Naive thymus-derived CD4-positive, alpha-beta T cell (primary cell): ENCODE results near the gene STK4. TPM values are rescaled to one million over a fixed set of nuclear protein-coding genes. Genes with fewer than 3 reads are reported as not detected.

Experiments used
- ATAC-seq: fragments of 150-1000 bp; cut with Tn5 transposase; 2 replicates; pipeline ENCODE4 v1.10.0; 2021; ENCODE audit warnings: mild to moderate bottlenecking, moderate library complexity
- CTCF ChIA-PET: fragments of 350-600 bp; sonication (Branson Sonifier 250); formaldehyde crosslinking; loops from one replicate; lab custom pipeline; 2021; ENCODE audit warnings: antibody characterized with exemption; lab: Charles Lee
- POLR2A ChIA-PET: fragments of 350-600 bp; sonication (Branson Sonifier 250); formaldehyde crosslinking; loops from one replicate; lab custom pipeline; 2021; ENCODE audit warnings: antibody characterized with exemption, inconsistent platforms; lab: Charles Lee
- DNase-seq, 9 donors: peaks; one replicate each; pipeline versions ENCODE4 v3.0.0 to v3.0.0-alpha.2; 2020 to 2022; ENCODE audit warnings: mixed read lengths in 1 of 9
- H3K27ac ChIP-seq: one replicate; pipeline ENCODE4 v1.7.0; 2013; ENCODE audit warnings: mild to moderate bottlenecking, low read depth, low read length, moderate library complexity
- H3K27me3 ChIP-seq, 2 donors: one replicate each; pipeline ENCODE4 v1.7.0; 2013; ENCODE audit warnings: low read length in 2 of 2, mild to moderate bottlenecking in 2 of 2, moderate library complexity in 2 of 2; ENCODE audit not compliant: control insufficient read depth in 2 of 2, insufficient read depth in 2 of 2
- H3K36me3 ChIP-seq, 3 experiments: 1 replicate in 2 of 3; 2 replicates in 1 of 3; pipeline ENCODE4 v1.7.0; 2013; ENCODE audit warnings: low read length in 3 of 3, mild to moderate bottlenecking in 3 of 3, moderate library complexity in 1 of 3; ENCODE audit not compliant: insufficient read depth in 3 of 3, control insufficient read depth in 2 of 3
- H3K4me1 ChIP-seq, 2 donors: one replicate each; pipeline ENCODE4 v1.7.0; 2013; ENCODE audit warnings: low read length in 2 of 2, mild to moderate bottlenecking in 2 of 2, moderate library complexity in 1 of 2; ENCODE audit not compliant: control insufficient read depth in 2 of 2, insufficient read depth in 2 of 2
- H3K4me3 ChIP-seq: 2 replicates; pipeline ENCODE4 v1.7.0; 2013; ENCODE audit warnings: mild to moderate bottlenecking, low read length
- H3K9me3 ChIP-seq, 3 experiments: 1 replicate in 2 of 3; 2 replicates in 1 of 3; pipeline ENCODE4 v1.7.0; 2013; ENCODE audit warnings: low read length in 3 of 3; ENCODE audit not compliant: control insufficient read depth in 2 of 3
- H3K27ac Mint-ChIP-seq, 9 donors: one replicate each; pipeline ENCODE4 v1.8.0; 2020 to 2022; ENCODE audit warnings: mixed read lengths in 9 of 9, mild to moderate bottlenecking in 8 of 9, moderate library complexity in 5 of 9, inconsistent platforms in 2 of 9
- H3K27me3 Mint-ChIP-seq, 5 donors: one replicate each; pipeline ENCODE4 v1.8.0; 2021 to 2022; ENCODE audit warnings: mixed read lengths in 5 of 5, mild to moderate bottlenecking in 1 of 5
- H3K36me3 Mint-ChIP-seq, 5 donors: one replicate each; pipeline ENCODE4 v1.8.0; 2020 to 2022; ENCODE audit warnings: mixed read lengths in 5 of 5, mild to moderate bottlenecking in 3 of 5, inconsistent platforms in 1 of 5
- H3K4me1 Mint-ChIP-seq, 7 donors: one replicate each; pipeline ENCODE4 v1.8.0; 2020 to 2022; ENCODE audit warnings: mixed read lengths in 7 of 7, mild to moderate bottlenecking in 3 of 7, inconsistent platforms in 1 of 7
- H3K4me3 Mint-ChIP-seq, 10 donors: one replicate each; pipeline ENCODE4 v1.8.0; 2020 to 2022; ENCODE audit warnings: mild to moderate bottlenecking in 10 of 10, mixed read lengths in 10 of 10, moderate library complexity in 6 of 10, inconsistent platforms in 2 of 10
- H3K9me3 Mint-ChIP-seq, 11 donors: one replicate each; pipeline ENCODE4 v1.8.0; 2020 to 2022; ENCODE audit warnings: mixed read lengths in 11 of 11, mild to moderate bottlenecking in 4 of 11, inconsistent platforms in 1 of 11, moderate library complexity in 1 of 11
- intact Hi-C, 2 donors: fragments of 100-400 bp; cut with micrococcal nuclease; formaldehyde crosslinking; loops; one replicate each; pipeline ENCODE4 v1.15.1; 2023
- polyA plus RNA-seq, 2 donors: library from polyadenylated mRNA; unstranded; fragments of 300-500 nt; fragmentation: Illumina TruSeq; gene quantifications; one replicate each; pipeline ENCODE4 v1.2.3, GENCODE V29; 2021
- total RNA-seq, 6 experiments: library from RNA in 5 of 6; stranded (reverse) in 5 of 6; gene quantifications; 1 replicate in 5 of 6; 2 replicates in 1 of 6; pipeline ENCODE4 v1.2.3 and lab custom pipeline; 2021 to 2026

Gene STK4
- total and polyA plus RNA-seq, 7 experiments from 2014 or later = 175 to 383 (median 247) TPM

DNA sequence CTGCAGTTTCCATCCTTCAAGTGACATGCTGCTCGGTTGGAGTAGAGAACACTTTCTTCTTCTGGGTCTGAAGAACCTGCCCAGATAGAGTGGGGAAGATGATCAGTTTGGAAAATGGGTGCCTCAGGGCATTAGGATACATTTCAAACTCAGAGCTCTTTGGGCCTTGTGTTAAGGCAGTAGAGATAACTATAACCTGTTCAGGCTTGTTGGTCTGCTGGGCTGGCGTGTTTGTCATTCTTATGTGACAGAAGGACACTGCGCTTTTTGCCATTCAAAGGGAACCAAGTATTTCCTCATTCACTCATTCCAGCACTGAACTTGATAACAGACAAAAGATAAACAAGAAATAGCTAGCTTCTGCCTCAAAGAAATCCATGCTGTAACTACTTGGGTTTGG lies 9.9 kb upstream of the STK4 start:
- no peaks in the 10 kb centered on the region for H3K27me3 Mint-ChIP-seq
- no peaks in the 10 kb centered on the region for H3K9me3 Mint-ChIP-seq
- H3K9me3 ChIP-seq = no peaks in the 10 kb centered on the region
- ATAC-seq = no peak
- H3K36me3 Mint-ChIP-seq = peaks cover 14 to 51% (median 29%) of the 10 kb centered on the region in 5 donors
- H3K4me3 ChIP-seq = no peak overlapping the region
- H3K4me1 Mint-ChIP-seq = peaks cover 37 to 71% (median 61%) of the 10 kb centered on the region in 7 donors
- peaks cover 21 to 24% of the 10 kb centered on the region in 2 donors for H3K4me1 ChIP-seq
- ChIA-PET POLR2A (interaction anchor here (1.9 kb wide), 1 partner anchor 10 kb away, joined by 6 read pairs; no protein-coding TSS in a partner anchor), CTCF (interaction anchor here (0.7 kb wide), 1 partner anchor 142 kb away, joined by 3 read pairs; no protein-coding TSS in a partner anchor)
- no peak for DNase-seq
- no peak overlapping the region for H3K27ac ChIP-seq
- intact Hi-C loops = loop anchor here in 1 of 2 donors (5.0 kb wide), 1 partner anchor 36 kb away; no protein-coding TSS in a partner anchor
- peaks cover under 1 to 50% (median 16%) of the 10 kb centered on the region in 3 experiments for H3K36me3 ChIP-seq
- no peaks in the 10 kb centered on the region for H3K27me3 ChIP-seq
- H3K27ac Mint-ChIP-seq = peak overlapping the region in 4 of 9 donors; percentile 6 to 73 (median 40)
- no peak overlapping the region for H3K4me3 Mint-ChIP-seq

DNA sequence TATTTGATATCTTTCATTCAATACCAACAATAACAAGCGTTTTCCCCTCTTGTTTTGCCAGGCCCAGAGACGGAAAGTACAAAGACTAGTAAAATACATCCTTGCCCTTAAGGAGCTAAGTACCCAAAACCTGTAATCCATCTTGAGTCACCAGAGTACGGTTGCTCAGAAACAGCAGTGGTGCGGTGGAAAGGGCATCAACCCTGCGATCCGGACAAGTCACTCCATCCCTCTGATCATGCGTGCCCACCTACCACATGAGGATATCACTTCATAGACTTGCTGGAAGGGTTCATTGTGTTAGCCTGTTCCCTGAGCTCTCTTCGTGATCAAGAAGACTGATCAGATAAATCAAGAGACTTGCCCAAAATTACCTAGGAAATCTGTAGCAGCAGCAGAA lies 8.0 kb upstream of the STK4 start:
- no peak for DNase-seq
- peak overlapping the region in 4 of 9 donors; percentile 10 to 93 (median 54) for H3K27ac Mint-ChIP-seq
- peak overlapping the region; percentile 50 to 100 (median 94) for H3K4me3 Mint-ChIP-seq
- peaks cover 33 to 68% (median 61%) of the 10 kb centered on the region in 7 donors for H3K4me1 Mint-ChIP-seq
- H3K9me3 ChIP-seq = no peaks in the 10 kb centered on the region
- POLR2A ChIA-PET = interaction anchor here (0.9 to 1.9 kb wide), 3 partner anchors 12 to 38 kb away, joined by 3 to 6 read pairs (median 3); no protein-coding TSS in a partner anchor
- no peak overlapping the region for H3K4me3 ChIP-seq
- H3K27me3 Mint-ChIP-seq = no peaks in the 10 kb centered on the region
- CTCF ChIA-PET = interaction anchor here (0.9 to 1.2 kb wide), 3 partner anchors 10 to 44 kb away, joined by 3 to 4 read pairs (median 4); no protein-coding TSS in a partner anchor
- H3K9me3 Mint-ChIP-seq = peaks cover 0 to 1% (median 0%) of the 10 kb centered on the region in 11 donors
- peaks cover 9 to 35% (median 17%) of the 10 kb centered on the region in 5 donors for H3K36me3 Mint-ChIP-seq
- H3K27ac ChIP-seq = no peak overlapping the region
- peaks cover 21 to 24% of the 10 kb centered on the region in 2 donors for H3K4me1 ChIP-seq
- no peak for ATAC-seq
- H3K27me3 ChIP-seq = no peaks in the 10 kb centered on the region
- peaks cover 0 to 31% (median 16%) of the 10 kb centered on the region in 3 experiments for H3K36me3 ChIP-seq
- intact Hi-C loops = loop anchor here (2.0 to 5.0 kb wide), 2 partner anchors 34 to 139 kb away; no protein-coding TSS in a partner anchor

DNA sequence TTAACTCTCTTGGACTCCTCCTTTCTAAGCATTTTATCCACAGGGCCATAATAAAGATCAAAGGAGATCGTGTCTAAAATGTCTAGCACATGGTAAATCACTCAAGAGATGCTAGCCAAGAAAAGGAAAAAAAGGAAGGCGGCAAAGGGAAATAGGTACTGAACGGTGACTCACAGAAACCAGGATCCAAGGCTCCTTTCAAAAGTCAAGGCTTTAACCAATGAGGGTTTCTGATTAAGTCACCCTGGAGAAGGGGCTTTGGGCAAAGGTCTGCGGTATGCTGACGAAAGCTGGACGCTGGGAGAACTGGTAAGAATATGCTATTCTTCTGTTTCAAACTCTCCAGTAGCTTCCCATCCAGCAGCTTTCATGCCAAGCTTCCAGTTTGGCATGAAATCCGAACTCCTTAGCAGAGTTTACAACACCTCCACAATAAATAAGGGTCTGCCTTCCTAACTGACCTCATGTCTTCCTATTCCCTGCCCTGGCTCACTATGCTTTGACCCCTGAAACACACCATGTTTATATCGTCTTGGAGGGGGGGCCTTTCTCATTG lies 7.2 kb upstream of the STK4 start:
- H3K27ac Mint-ChIP-seq = peak overlapping the region; percentile 79 to 98 (median 93)
- ATAC-seq (no peak), DNase-seq (no peak)
- Histone ChIP-seq H3K4me3 (peak overlapping the region; percentile 71), H3K36me3 (peaks cover 0 to 24% (median 10%) of the 10 kb centered on the region in 3 experiments), H3K4me1 (peaks cover 21 to 24% of the 10 kb centered on the region in 2 donors), H3K27me3 (no peaks in the 10 kb centered on the region), H3K27ac (peak overlapping the region; percentile 75), H3K9me3 (no peaks in the 10 kb centered on the region)
- no peaks in the 10 kb centered on the region for H3K27me3 Mint-ChIP-seq
- H3K4me3 Mint-ChIP-seq = peak overlapping the region; percentile 84 to 100 (median 96)
- peaks cover 28 to 67% (median 56%) of the 10 kb centered on the region in 7 donors for H3K4me1 Mint-ChIP-seq
- peaks cover 2 to 30% (median 8%) of the 10 kb centered on the region in 5 donors for H3K36me3 Mint-ChIP-seq
- CTCF ChIA-PET = interaction anchor here (0.9 to 1.2 kb wide), 4 partner anchors 9 to 43 kb away, joined by 3 to 4 read pairs (median 4); no protein-coding TSS in a partner anchor
- peaks cover 0 to 1% (median 0%) of the 10 kb centered on the region in 11 donors for H3K9me3 Mint-ChIP-seq
- intact Hi-C loops = loop anchor here (2.0 to 5.0 kb wide), 2 partner anchors 33 to 138 kb away; no protein-coding TSS in a partner anchor
- POLR2A ChIA-PET = interaction anchor here (0.5 to 1.5 kb wide), 9 partner anchors 12 to 51 kb away, joined by 3 to 6 read pairs (median 3); partner anchors contain the start of gene PABPC1L

DNA sequence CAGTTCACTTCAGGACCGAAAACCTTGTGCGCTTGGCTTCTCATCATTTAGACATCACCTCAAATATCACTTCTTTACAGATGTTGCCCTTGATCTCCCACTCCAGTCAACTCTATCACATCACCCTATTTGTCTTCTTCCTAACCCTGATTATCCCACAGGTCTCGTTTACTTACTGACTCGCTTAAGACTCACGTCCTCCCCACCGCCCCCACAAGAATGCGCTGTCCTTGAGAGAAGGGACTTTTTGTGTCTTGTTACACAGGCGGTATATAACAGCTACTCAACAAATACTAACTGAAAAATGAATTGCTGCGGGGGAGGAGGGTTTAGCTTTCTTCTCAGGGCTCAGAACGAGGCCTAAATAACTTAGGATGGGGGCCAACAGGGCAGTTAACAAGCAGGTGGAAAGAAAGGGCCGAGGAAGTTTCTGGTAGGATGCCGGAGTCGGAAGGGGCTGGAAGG lies 6.6 kb upstream of the STK4 start:
- H3K27ac ChIP-seq = peak overlapping the region; percentile 75
- H3K4me3 Mint-ChIP-seq = peak overlapping the region; percentile 84 to 100 (median 96)
- intact Hi-C loops = loop anchor here (1.0 to 10.0 kb wide), 9 partner anchors 9 to 975 kb away; partner anchors contain the start of genes SYS1 (in 2 of the 2), PCIF1 (in 1 of the 2) and YWHAB (in 1 of the 2)
- ChIA-PET CTCF (interaction anchor here (0.7 to 1.8 kb wide), 4 partner anchors 11 to 334 kb away, joined by 3 to 9 read pairs (median 4); no protein-coding TSS in a partner anchor), POLR2A (interaction anchor here (0.7 to 2.3 kb wide), 9 partner anchors 8 to 74 kb away, joined by 3 to 18 read pairs (median 5); partner anchors contain the start of genes PABPC1L and YWHAB)
- H3K36me3 ChIP-seq = peaks cover 0 to 19% (median 5%) of the 10 kb centered on the region in 3 experiments
- H3K27me3 Mint-ChIP-seq = no peaks in the 10 kb centered on the region
- no peaks in the 10 kb centered on the region for H3K27me3 ChIP-seq
- H3K36me3 Mint-ChIP-seq = peaks cover 0 to 29% (median 6%) of the 10 kb centered on the region in 5 donors
- peak overlapping the region; percentile 79 to 98 (median 93) for H3K27ac Mint-ChIP-seq
- peak in 8 of 9 donors; percentile 34 to 70 (median 48) for DNase-seq
- peak; percentile 77 for ATAC-seq
- no peaks in the 10 kb centered on the region for H3K9me3 ChIP-seq
- peak overlapping the region; percentile 71 for H3K4me3 ChIP-seq
- H3K9me3 Mint-ChIP-seq = peaks cover 0 to 1% (median 0%) of the 10 kb centered on the region in 11 donors
- H3K4me1 Mint-ChIP-seq = peaks cover 28 to 67% (median 55%) of the 10 kb centered on the region in 7 donors
- H3K4me1 ChIP-seq = peaks cover 21 to 24% of the 10 kb centered on the region in 2 donors

DNA sequence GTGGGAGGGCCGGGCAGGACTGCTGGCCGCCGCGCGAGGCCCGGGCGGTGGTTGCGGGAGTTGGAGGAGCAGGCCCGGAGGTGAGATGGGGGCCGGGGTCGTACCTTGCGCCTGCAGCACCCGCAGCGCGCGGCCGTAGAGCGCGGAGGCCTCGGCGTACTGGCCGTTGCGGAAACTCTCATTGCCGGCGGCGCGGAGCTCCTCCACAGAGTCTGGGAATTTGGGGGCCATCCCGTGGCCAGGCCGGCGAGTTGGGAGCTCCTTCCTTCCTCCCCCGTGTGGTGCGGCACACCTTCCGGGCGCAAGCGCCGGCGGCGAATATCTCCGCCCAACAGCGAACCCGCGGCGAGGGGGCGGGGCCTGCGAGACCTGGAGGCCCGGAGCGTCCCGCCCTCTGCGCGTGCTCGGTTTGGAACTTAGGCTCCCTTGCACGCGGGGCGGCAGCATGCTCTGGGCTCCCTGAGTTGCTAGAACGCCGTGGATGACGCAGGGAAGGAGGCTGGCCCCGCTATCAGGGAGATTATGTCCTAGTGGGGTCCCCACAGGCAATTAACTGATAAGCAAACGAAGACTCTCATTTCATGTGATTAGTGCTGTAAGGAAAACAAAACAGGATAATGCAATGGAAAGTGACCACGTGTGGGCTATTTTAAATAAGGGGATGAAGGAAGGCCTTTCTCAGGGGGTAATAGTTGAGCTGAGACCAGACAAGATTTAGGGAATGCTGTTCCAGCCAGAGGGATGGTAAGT lies 6.0 kb upstream of the STK4 start, which contains the start of gene TOMM34:
Gene TOMM34 (minus strand): TSS at position 295 of the 750 bp plus-strand sequence. CDS start 64 bp downstream, at position 231.
- Histone ChIP-seq H3K4me3 (peak within 1 kb of the TSS; percentile 71), H3K9me3 (no peaks in the 10 kb centered on the region), H3K36me3 (peaks cover 0 to 13% (median 0%) of the 10 kb centered on the region in 3 experiments), H3K4me1 (peaks cover 22 to 24% of the 10 kb centered on the region in 2 donors), H3K27ac (peak within 1 kb of the TSS; percentile 75), H3K27me3 (no peaks in the 10 kb centered on the region)
- POLR2A ChIA-PET = interaction anchor here (0.8 to 2.3 kb wide), 10 partner anchors 8 to 75 kb away, joined by 3 to 18 read pairs (median 4); partner anchors contain the start of genes PABPC1L and YWHAB
- DNase-seq = peak; percentile 87 to 98 (median 91)
- Mint-ChIP-seq H3K27me3 (no peaks in the 10 kb centered on the region), H3K9me3 (peaks cover 0 to 1% (median 0%) of the 10 kb centered on the region in 11 donors), H3K4me1 (peaks cover 26 to 71% (median 58%) of the 10 kb centered on the region in 7 donors), H3K36me3 (peaks cover 0 to 29% (median 6%) of the 10 kb centered on the region in 5 donors), H3K4me3 (peak within 1 kb of the TSS; percentile 84 to 100 (median 96)), H3K27ac (peak within 1 kb of the TSS; percentile 79 to 98 (median 93))
- intact Hi-C loops = loop anchor here (1.0 to 10.0 kb wide), 7 partner anchors 8 to 975 kb away; partner anchors contain the start of genes SYS1 (in 2 of the 2), PCIF1 (in 1 of the 2) and YWHAB (in 1 of the 2)
- CTCF ChIA-PET = interaction anchor here (0.7 to 1.8 kb wide), 6 partner anchors 18 to 334 kb away, joined by 3 to 9 read pairs (median 4); no protein-coding TSS in a partner anchor
- ATAC-seq = peak; percentile 97
